ENCODE results near the gene IQCF5.
"Not testable (repeated sequence)": the region's sequence is repeated elsewhere in the genome, so short reads cannot be mapped to it uniquely, and the experiment has no call there.

IQCF5 gene

GRCh38 chr3:51862886-51863285 lies 12.5 kb downstream of the IQCF5 start:
- DNase-seq, result no peak

- no peak for DNase-seq
These were observed 14.4 kb downstream of the IQCF5 start, which contains the start of gene IQCF2 for GRCh38 chr3:51860703-51861665. TSS of gene IQCF2 (plus strand) at chr3:51861615. CDS start at chr3:51861667, 52 bp downstream.

- not testable (repeated sequence) for DNase-seq
These were observed 20.0 kb downstream of the IQCF5 start for GRCh38 chr3:51855411-51855810.

DNA sequence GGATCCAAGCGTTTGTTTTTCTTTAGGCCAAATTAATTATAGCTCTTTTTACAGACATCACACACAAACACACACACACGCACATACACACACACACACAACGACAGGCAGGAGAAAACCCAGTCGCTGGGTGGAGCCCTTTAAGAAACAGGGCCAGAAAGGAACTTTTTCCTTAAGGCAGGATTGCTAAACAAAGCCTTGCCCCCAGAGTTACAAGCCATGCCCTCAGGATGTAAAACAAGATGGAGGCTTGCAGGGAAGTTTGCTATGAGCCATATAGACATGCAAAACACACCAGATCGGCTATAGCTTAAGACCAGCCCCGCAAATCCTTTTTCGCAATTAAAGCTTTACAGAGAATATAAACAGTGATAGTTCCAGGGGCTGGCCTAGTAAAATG lies 30.3 kb downstream of the IQCF5 start:
- no peak for DNase-seq

- no peak for DNase-seq
These were observed 38.8 kb downstream of the IQCF5 start for GRCh38 chr3:51836606-51837005.

GRCh38 chr3:51830836-51831385 lies 44.5 kb downstream of the IQCF5 start:
- no peak for DNase-seq

DNA sequence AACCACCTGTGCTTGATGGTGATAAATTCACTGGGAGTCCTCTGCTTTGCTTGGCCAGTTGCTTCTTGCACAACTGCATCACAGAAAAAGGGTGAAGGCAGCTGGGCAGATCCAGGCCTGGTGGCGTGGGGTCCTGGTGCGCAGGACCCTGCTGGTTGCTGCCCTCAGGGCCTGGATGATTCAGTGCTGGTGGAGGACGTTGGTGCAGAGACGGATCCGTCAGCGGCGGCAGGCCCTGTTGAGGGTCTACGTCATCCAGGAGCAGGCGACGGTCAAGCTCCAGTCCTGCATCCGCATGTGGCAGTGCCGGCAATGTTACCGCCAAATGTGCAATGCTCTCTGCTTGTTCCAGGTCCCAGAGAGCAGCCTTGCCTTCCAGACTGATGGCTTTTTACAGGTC lies 45.1 kb downstream of the IQCF5 start:
- DNase-seq, result no peak

- DNase-seq, result no peak
These were observed 47.1 kb downstream of the IQCF5 start for GRCh38 chr3:51828297-51828696.
